Inferior parietal cortex (tissue), 1 donor: ENCODE data around the gene CCDC50.

ENCODE experiments used
- DNase-seq: peaks from one replicate; pipeline ENCODE4 v3.0.0-alpha.2; 2016; ENCODE audit errors: extremely low spot score

CCDC50 gene

DNA sequence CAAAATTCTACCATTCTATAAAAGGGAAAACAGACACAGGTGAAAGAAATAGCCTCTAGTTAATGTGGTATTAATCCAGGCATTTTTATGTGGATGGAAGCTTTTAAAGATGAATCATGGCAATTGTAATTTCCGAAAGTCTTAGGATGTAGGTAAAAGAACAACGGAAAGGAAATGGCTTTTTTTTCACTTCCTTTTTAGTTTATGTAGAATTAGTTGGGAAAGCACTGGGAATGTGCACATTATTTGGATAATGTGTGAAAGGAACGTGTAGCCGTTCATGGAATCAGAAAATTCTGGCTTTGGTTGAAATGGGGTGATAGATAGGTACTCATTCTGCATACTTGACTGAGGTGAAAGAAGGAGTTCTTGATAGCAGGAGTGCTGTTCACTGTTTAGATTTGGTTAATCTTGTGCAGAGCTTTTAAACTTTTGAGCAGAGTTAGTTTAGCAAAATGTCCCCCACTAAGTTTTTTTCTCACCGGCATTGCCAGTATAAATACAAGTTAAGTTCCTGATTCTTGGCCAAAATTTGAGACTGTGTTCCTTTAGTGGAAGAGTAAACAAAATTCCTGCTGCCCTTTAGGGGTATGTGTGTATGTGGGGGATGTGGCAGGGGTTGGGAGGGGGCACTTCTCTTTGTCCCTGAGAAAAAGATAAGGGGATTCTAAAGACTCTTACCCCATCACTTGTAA is 21.3 kb downstream of the CCDC50 start:
- DNase-seq: no peak

DNA sequence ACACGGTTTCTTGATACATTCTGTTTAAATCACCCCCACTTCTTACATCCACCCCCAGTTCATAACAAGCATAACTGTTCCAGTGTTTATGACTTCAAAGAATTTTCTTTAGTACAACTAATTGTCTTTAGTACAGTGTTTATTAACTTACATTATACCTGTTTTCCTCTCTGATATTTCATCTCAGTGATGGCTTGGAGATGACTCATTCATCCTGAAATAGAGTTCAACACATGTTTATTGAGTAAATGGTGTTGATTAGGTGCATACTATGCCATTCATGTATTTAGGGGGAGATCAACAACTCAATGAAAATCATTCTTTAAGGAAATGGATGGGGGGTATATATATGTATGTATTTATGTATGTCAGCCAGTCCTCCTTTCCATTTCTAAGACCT is 22.8 kb downstream of the CCDC50 start:
- DNase-seq: no peak

DNA sequence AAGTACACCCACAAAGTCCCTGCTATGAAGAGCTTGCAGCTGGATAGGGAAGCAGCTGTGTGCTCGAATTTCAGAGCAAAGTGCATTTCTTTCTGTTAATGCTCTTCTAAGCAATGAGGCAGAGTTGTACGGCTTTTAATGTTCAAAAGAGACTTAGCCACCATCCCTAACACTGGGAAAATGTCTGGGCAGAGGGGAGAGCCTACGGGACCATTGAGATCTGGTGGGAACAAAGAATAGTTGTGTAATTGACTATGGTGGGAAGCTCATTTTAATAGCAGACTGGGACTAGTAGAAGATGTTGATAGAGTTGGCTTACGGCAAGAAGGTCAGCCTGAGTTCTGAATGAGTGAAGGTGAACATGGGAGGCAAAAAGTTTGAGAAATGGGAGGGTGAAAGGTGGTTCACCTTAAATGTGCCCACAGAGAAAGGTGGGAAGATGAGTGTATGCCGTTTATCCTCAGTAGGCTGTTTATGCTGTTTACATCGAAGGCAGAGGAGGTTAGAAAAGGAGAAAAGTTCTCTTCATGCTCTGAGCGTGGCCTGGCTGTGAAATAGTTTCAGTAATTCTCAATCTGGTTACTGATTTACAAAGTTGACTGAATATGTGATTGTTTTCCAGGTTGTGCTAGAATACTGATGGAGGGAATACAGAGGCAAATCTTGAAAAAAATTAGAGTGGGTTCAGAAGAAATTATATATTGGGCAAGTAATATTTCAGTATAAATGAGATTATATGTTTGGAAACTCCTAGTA is 24.0 kb downstream of the CCDC50 start:
- DNase-seq: no peak

DNA sequence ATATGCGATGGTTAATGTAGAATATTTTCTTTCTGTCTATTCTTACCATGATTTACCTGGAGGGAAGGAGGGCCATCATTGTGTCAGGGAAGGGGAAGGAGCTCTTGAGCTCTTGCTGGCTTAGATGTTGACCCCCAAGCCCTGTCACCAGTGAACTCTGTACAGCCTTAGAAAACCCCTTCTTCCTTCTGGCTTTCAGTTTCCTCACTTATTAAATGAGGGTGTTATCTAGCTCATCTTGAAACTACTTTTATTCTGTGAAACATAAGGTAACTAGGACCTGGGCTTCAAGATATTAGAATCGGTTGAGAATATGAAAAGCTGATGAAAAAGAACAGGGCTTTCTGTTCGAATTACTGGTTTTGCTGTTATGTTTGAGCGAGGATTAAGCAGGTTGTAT is 26.2 kb downstream of the CCDC50 start:
- no peak for DNase-seq

DNA sequence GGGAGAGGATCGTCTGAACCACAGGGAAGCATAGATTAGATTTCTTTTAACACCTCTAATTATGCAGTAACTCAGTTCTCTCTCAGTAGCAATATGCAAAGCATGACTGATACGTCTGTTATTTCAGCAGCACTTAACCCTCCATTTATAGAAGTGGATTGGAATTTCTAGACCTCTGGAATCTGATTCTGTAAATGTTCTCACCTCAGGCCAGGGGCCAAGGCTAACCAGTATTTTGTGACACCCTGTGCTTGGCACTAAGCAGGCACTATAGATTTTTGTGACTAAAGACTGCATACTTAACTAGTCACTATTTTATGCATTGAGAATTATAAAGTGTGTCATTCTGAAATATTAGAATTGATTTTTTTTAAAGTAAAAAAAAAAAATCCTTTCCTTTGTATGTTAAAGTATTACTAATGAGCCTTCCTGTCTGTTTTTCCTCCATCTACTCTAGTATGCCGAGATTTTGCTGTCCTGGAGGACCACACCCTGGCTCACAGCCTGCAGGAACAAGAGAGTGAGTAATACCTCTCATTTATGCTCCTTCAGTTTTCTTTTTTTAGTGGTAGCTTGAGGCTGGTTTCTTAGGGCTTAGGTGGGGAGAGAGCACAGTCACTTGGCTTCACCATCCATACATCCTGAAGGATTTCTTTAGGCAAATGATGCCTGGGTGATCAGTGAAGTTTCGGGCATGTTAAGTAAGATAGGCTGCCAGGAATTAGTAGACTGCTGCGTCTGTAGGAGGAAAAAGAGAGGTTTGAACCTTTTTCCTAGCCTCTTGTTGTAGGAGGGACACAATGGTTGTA is 27.6 kb downstream of the CCDC50 start:
- DNase-seq: no peak

DNA sequence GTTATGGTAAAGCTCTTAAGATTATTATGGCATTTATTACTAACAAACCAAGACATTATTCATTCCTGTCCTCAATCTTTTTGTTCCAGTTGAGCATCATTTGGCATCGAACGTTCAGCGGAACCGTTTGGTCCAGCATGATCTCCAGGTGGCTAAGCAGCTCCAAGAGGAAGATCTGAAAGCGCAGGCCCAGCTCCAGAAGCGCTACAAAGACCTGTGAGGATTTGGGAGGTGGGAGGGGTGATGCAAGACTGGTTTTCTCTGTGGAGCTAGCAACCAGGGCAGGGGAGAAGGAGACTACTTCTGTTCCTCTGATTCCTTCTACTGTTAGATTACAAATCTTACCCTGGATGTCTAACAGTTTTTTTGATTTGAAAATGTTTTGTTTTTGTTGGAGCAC is 28.7 kb downstream of the CCDC50 start:
- no peak for DNase-seq

DNA sequence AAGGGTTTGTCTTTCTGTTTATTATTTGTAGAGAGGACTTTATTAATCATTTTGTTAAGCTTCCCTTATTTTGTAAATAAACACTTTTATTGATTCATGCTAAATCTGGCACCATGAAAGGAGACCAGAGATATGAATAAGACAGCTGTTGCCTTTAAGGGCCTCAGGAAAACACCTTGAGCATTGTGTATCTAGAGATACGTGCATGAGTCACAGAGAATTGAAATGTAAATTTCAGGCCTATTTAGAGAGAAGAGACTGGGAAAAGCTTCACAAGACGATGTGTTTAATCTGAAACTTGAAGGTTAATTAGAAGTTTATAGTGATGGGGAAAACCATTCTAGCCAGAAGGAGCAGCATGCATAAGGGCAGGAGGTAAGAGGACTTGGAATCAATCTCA is 29.7 kb downstream of the CCDC50 start:
- no peak for DNase-seq

DNA sequence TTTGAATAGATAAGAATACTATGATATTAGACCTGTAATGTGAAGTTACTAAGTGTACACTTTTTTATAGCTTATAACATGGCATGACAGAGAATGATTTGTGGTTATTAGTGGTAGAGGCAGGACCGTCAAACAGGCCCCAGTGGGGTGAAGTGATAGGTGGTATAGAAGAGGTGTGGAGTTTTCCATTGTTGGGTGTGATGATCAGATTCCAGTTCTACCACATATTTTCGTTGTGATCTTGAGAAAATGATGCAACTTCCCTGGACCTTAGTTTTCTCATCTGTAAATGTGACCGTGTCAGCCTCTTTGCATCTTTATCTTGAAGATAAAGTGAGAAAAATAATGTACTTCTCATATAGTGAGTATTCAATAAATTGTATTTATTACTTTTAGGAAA is 31.4 kb downstream of the CCDC50 start:
- no peak for DNase-seq

DNA sequence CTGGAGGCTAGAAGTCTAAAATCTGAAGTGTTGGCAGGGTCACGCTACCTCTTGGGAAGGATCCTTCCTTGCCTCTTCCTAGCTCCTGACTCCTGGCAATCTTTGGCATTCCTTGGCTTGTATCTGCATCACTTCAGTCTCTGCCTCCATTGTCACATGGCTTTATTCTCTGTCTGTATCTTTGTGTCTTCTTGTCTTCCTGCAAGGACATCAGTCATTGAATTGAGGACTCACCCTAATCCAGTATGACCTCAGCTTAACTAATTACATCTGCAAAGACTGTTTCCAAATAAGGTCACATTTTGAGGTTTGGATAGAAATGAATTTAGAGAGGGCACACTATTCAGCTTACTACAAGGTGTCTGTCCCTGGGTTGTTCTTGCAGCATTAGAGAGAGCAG is 32.3 kb downstream of the CCDC50 start:
- DNase-seq: no peak

DNA sequence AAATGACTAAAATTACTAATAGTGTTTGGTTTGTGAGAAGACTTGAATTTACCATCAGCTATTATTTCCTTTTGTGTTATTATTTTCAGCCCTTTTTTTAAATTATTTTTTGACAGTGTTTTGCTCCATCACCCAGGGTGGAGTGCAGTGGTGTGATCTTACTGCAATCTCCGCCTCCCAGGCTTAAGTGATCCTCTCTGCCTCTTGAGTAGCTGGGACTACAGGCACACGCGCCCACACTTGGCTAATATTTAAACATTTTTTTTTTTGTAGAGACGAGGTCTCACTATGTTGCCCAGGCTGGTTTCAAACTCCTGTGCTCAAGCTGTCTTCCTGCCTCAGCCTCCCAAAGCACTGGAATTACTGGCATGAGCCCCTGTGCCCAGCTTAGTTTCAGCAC is 32.8 kb downstream of the CCDC50 start:
- no peak for DNase-seq

DNA sequence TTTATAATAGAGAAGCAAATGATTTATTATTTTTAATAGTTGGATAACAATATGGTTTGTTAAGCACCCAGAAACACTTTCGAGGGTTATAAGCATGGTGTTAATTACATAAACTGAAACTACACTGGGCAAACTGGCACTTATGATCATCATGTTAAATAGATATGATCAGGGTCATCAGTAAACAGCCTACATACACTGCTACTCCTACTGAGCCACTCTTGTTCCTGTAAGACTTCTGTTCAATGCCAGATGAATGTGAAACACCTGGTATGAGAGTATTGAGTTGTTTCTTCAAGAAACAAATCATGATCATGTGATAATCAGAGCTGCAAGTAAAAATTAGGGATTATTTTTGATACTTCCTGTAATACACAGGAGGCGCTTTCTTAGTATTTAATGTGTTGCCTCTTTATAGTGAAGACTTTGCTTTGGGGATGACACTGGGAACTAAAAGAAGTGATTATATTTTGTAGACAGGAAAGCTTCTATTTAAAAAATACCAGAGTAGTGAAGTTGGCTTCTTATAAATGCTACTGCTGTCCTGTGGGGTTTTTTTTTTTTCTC is 33.4 kb downstream of the CCDC50 start:
- no peak for DNase-seq

DNA sequence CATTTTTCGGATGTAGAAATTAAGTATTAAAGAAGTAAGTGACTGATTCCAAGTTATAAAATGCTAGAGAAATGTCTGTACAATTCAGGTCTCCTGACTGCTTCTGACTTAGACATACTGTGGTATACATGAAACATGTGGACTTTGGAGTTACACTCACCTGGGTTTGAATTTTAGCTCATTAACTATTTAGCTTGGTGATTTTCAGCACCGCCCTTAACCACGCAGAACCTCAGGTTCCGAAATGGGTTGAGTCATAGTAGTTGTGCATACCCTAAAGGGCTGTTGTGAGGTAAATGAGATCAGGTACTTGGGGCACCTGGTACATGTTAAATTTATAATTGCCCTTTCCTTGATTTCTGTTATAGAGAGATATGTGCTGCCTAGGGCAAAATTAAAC is 34.0 kb downstream of the CCDC50 start:
- no peak for DNase-seq

DNA sequence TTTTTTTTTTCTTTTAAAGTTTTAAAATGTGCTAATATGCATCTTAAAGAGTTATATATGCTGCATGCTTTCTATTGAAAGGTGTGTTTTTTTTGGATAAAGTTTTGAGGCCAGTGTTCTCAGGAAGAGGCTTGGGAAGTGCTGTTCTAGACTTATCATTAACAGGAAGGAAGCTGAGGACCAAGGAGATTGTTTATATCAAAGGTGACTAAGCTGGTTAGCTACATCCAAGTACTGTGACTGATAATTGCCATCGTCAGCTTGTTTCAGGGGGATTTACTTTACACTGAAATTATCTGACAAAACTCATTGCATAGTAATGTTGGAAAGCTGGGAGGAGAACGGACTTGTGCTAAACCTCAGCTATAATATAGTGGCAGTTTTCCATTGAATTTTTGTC is 37.5 kb downstream of the CCDC50 start:
- DNase-seq: no peak

DNA sequence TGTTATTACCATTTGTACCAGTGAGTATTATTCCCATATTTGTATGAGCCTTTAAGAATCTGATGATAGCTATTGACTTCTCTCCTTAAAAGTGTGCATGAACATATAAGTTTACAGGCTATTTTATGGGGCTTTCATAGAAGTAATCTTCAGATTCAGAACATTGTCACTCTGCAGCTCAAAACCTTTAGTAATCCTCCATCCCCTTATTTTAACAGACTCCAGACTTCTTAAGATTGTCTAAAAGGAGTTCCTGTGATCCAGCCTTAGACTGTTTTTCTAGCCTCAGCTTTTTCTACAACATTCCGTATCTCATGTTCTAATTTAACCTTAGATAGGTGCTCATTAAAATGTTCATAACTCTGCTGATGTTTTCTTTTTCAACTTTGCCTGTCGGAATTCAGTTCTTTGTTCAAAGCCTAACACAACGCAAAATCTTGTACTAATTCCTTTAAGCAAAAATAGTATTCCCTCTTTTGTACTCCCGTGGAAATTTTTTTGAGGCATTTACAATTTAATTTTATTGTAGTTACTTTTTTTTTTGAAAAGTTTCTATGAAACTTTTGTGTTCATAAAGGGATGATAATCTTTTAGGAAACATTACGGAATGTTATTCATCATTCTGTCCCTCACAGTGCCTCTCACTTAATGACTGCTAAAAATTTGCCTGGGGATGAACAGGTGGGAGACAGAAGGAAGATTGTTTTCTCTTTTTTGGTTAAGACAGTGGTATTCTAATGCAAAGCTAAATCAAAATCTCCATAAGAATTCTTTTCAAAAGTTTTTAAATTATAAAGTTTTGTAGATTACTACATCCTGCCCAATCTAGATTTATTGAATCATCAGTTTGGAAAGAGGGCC is 39.8 kb downstream of the CCDC50 start:
- no peak for DNase-seq

DNA sequence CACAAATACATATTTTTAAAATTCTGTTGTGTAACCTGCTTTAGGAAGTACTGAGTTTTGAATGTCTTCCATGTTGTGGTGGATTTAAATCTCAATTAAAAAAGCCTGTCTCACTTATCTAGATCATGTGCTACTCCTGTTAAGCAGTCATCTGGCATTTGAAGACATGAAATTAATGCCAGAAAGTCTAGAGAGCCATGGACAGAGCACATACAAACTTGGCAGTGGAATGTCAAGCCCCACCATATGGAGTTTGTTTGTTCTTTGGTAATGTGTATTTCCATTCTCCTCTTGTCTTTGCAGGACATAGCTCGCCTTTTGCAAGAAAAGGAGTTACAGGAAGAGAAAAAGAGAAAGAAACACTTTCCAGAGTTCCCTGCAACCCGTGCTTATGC is 40.4 kb downstream of the CCDC50 start:
- no peak for DNase-seq

DNA sequence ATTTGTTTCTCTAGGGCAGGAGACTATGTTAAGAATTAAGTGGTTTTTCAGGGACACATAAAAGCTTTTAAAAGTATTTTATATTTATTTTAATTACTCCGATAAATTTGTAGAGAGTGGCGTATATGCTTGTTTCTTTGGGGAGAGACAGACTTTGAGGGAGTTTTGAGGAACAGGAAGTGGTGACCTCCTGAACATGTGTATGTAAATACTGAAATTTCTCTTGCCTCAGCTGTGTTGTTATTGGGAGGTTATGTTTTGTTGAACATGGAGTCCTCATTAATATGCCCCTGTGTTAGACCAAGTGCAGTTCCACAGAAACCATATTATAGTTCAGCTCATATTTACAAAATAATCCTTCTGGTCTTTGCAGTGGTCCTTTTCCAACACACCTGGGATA is 42.9 kb downstream of the CCDC50 start:
- DNase-seq: no peak

DNA sequence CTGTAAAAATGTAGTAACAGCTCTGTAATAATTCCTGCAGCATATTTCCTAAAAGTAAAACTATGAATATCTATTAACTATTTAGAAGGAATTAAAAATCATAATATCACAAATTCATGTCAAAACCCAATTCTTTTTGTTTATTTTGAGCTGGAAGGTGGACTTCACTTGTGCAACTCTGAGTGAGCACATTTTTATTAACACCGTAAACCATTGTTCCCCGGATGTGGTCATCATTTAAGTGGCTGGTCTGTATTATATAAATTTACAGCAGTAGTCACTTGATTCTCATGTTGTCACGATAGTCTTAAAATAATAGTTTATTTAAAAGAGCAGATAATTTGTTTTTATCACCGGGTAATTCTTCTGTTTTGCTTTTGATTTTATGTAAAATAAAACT is 44.1 kb downstream of the CCDC50 start:
- DNase-seq: no peak

DNA sequence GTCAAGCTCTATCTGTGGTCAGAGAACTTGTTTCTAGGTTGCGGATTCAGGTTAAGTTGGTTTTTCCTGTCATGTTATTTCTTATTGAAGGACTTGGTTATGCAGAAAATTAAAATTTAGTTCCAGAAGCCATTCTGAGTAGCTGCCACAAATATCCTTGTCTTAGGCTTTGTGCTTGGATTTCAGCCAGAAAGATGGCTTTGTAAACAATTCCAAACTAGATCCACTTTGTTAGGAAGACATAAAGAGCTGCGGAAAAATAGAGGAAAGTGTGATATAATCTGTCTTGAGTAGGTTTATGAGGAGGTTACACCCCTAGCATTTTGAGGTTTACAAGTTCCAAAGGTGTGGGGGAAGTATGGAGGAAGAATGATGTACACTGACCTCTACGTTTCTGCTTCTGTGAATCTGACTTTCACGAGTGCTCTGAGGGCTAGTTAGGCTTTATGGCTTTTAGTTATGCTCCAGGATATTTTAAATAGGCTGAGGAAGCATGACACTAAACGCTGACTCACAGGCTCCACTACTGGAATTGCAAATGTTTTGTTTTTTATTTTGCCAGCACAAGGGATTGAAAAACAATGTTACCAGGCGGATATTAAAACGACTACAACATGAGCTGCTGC is 47.4 kb downstream of the CCDC50 start:
- no peak for DNase-seq

DNA sequence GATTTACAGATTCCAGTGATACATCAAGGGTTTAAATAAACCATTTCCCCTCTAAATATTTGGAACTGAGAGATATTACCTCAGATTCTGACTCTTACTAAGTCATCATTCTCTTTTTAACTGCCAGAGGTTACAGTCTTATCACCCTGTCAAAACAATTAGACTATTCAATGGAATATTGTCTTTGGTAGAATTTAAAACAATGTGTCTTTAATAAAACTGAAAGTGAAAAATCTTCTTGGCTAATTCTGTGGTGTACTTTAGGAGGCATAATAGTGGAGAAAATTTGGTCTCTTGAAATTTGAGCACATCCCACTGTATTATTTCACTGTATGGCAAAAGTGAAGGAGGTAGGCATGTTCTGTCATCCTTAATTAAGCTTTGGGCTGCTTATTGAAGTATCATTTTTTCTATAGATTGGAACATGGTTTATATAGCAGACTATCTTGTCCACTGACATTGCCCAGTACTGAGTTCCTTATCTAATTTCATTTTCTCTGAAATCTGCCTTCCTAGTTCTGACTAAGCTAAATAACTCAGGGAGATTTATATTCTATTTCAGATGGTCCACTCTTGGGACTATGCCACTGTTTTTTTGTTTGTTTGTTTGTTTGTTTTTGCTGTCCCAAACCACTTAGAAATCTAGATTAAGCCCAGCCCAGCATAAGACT is 49.1 kb downstream of the CCDC50 start:
- no peak for DNase-seq

DNA sequence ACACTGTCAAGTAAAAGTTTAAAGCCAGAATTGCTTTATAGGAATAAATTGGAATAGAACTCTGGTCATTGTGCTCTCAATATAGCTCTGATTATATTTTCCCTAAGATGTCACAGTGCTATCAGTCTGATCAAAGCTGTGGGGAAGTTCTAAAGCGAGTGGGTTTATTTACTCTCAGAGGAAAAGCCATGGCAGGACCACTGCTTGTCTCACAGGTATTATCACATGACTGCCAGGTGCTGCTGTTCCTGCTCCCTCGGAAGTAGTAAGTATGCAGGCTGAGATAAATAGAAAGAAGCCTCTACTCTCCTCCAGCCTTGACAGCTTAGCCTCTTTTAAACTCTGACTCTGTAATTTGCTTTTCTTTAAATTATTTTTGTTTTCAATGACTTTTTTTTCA is 50.3 kb downstream of the CCDC50 start:
- DNase-seq: no peak

DNA sequence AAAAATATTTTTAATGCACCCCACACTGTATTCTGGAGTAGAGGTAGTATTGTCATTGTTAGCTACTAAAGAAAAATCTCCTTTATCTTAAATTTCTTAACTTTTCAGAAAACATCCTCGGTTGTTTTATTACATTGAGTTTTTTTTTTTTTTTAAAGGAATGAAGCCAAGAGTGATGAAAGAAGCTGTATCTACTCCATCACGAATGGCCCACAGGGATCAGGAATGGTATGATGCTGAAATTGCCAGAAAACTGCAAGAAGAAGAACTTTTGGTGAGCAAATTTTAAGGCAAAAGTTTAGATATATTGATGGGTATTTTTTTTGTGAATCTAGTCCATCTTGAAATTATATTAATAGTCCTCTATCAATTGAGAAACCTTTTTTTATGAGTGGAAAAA is 50.8 kb downstream of the CCDC50 start:
- DNase-seq: no peak
